HL-60 (cell line): ENCODE measurements around the gene IL11.

Experiments
- DNase-seq, 2 experiments: peaks; one replicate each; pipeline ENCODE4 v3.0.0-alpha.2; 2010 to 2020; ENCODE audit warnings: low read depth in 1 of 2, low spot score in 1 of 2
- H3K27ac ChIP-seq: fragments of 250-450 bp; sonication (Bioruptor Pico); replicated peaks from 2 replicates; pipeline ENCODE4 v1.5.1; 2020; ENCODE audit warnings: mild to moderate bottlenecking, moderate library complexity
- H3K27me3 ChIP-seq: fragments of 250-450 bp; sonication (Bioruptor Pico); 2 replicates; pipeline ENCODE4 v1.5.1; 2021; ENCODE audit warnings: mild to moderate bottlenecking, moderate library complexity; ENCODE audit not compliant: insufficient read depth, poor library complexity, severe bottlenecking
- H3K4me3 ChIP-seq: replicated peaks from 2 replicates; pipeline ENCODE4 v1.5.1; 2011; ENCODE audit warnings: mild to moderate bottlenecking, control low read depth, low read length; ENCODE audit not compliant: insufficient read depth
- CTCF ChIP-seq: IDR thresholded peaks from one replicate; pipeline ENCODE4 v1.5.1; 2011; ENCODE audit warnings: low read length, control low read depth, inconsistent platforms; ENCODE audit not compliant: insufficient read depth
- GABPA ChIP-seq: IDR thresholded peaks from 2 replicates; pipeline ENCODE4 v1.6.1; 2012; ENCODE audit warnings: low read depth
- POLR2AphosphoS5 ChIP-seq: IDR thresholded peaks from 2 replicates; pipeline ENCODE4 v1.6.1; 2012; ENCODE audit warnings: low read depth
- REST ChIP-seq: IDR thresholded peaks from 2 replicates; pipeline ENCODE4 v1.6.1; 2012; ENCODE audit warnings: low read depth; ENCODE audit not compliant: insufficient replicate concordance
- SPI1 ChIP-seq: IDR thresholded peaks from 2 replicates; pipeline ENCODE4 v1.6.1; 2012; ENCODE audit warnings: low read depth, mild to moderate bottlenecking, borderline replicate concordance

The IL11 gene

GRCh38 chr19:55344444-55344843 lies 25.8 kb downstream of the IL11 start:
- Histone ChIP-seq H3K4me3 (no peak overlapping the region), H3K27me3 (no peaks in the 10 kb centered on the region), H3K27ac (no peak overlapping the region)
- no peak for DNase-seq
- no peak for TF ChIP-seq SPI1
- TF ChIP-seq GABPA = no peak
- TF ChIP-seq POLR2AphosphoS5 = no peak
- TF ChIP-seq REST = no peak
- no peak for TF ChIP-seq CTCF

GRCh38 chr19:55341595-55342531 lies 28.4 kb downstream of the IL11 start:
- no peak for DNase-seq
- TF ChIP-seq SPI1 = no peak
- no peak for TF ChIP-seq REST
- no peak for TF ChIP-seq POLR2AphosphoS5
- TF ChIP-seq CTCF = no peak
- TF ChIP-seq GABPA = no peak
- Histone ChIP-seq H3K27ac (no peak overlapping the region), H3K4me3 (no peak overlapping the region), H3K27me3 (no peaks in the 10 kb centered on the region)

GRCh38 chr19:55341171-55341588 lies 29.1 kb downstream of the IL11 start:
- no peak overlapping the region for H3K4me3 ChIP-seq
- TF ChIP-seq REST = no peak
- no peak for TF ChIP-seq POLR2AphosphoS5
- no peak for TF ChIP-seq CTCF
- TF ChIP-seq GABPA = no peak
- TF ChIP-seq SPI1 = no peak
- H3K27ac ChIP-seq = no peak overlapping the region
- H3K27me3 ChIP-seq = no peaks in the 10 kb centered on the region
- DNase-seq = no peak
